GM21381 (cell line): ENCODE results near the gene DAAM2.

ENCODE experiments used
- ATAC-seq: cut with Tn5 transposase; IDR thresholded peaks from one replicate; pipeline ENCODE4 v1.9.1; 2021; ENCODE audit warnings: mild to moderate bottlenecking, moderate library complexity; ENCODE audit not compliant: unreplicated experiment

DAAM2 gene

GRCh38 chr6:39843305-39844020 is 51.3 kb downstream of the DAAM2 start:
- no peak for ATAC-seq

GRCh38 chr6:39844866-39845265 is 52.7 kb downstream of the DAAM2 start:
- no peak for ATAC-seq

DNA sequence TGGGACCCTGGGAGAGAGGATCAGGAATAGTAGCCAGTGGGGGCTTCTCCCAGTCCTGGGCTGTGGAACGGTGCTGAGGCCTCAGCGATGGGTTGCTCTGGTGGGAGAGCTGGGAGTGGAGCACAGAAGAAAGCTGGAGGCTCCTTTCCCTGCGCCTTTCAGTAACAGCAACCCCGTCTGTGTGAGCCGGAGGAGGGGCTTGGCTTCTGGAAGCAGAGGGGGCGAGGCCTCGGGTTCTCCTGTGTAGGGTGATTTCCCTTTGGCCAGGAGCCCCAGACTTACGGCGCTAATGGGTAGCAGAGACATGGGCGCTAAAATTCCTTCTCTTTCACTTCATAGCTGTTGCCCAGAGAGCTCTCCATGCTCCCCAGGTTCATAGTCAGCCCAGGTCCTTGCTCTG is 55.0 kb downstream of the DAAM2 start:
- ATAC-seq: no peak

GRCh38 chr6:39848171-39848570 is 56.0 kb downstream of the DAAM2 start:
- ATAC-seq: no peak

GRCh38 chr6:39849228-39849627 is 57.1 kb downstream of the DAAM2 start:
- no peak for ATAC-seq

DNA sequence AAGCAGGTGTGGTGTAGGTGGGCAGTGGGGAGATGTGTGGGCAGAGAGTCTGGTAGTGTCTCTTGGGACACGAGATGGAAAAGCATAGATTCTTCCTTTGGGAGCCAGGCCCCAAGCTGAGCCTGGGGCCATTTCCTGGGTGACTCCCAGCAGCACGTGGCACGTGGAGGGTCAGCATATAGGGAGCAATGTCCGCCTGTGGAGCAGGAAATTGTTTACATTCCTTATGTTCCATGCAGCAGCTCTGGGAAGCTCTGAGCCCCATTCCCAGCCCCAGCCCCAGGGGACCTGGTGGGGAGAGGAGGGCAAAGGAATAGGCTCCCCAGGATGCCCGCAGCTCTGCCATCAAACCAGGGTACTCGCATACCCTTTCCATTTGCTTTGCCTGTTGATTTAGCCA is 57.6 kb downstream of the DAAM2 start:
- no peak for ATAC-seq

DNA sequence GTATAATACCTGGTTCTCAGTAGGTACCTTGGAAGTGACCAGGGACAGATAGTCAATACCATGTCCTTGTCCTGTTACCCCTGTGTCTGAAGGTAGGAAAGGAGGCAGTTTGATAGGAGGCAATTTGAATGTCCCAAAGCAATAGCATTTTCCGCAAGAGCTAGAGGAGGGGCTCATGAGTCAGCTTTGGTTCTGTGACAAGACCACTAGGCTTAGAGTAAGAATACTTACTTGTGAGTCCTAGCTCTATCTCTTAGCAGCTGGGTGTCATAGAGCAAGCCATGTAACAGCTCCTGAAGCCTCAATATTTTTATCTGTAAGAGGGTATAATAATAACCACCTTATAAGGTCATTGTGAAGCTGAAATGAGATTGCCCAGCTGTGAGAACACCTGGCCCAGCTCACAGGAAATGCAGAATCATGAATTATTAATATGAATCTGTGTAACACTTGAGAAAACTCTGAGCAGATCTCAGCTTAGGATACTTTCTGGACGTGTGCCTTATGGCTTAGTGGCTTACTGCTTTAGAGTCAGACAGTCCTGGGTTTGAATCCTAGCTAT is 58.6 kb downstream of the DAAM2 start:
- ATAC-seq: no peak

GRCh38 chr6:39851331-39851730 is 59.2 kb downstream of the DAAM2 start:
- ATAC-seq: no peak

- ATAC-seq: no peak
These were observed 60.1 kb downstream of the DAAM2 start for GRCh38 chr6:39852324-39852723.

DNA sequence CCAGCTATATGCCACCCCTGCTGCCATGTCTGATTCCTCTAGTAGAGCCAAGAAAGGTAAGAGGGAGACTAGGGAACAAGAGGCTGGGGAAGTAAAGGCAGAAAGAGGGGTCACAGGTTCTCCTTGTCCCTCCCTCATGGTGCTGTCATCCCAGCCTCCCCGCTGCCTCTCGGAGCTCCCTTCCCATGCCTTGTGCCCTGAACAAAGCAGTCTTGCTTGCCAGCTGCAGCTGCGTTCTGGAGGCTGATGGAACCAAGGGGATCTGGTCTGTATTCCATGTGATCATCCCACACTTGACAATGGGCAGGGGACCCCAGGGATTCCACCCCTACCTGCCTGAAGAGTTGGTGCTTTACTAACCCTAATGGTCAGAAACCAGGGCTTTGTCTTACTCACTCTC is 61.4 kb downstream of the DAAM2 start:
- ATAC-seq: no peak

GRCh38 chr6:39855356-39855995 is 63.3 kb downstream of the DAAM2 start:
- ATAC-seq: no peak

- no peak for ATAC-seq
These were observed 66.8 kb downstream of the DAAM2 start for GRCh38 chr6:39859025-39859424.

DNA sequence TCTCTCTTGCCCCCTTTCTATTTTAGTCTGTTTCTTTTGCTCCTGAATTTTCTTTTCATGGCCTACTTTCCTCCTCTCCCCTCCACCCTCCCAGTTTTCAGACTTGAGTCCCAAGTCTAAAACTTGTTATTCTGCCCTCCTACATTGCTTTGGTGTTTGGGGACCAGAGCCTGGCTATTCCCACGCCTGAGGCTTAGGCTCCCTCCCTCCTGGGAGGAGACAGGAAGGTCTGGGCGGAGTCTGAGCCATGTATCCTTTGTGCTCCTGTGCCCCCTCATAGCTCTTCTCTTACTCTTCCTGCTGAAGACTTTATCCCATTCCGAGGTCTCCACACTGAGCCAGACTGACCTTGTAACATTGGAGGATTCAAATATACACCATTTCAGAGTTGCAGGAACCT is 69.5 kb downstream of the DAAM2 start:
- no peak for ATAC-seq

GRCh38 chr6:39865011-39865888 is 73.1 kb downstream of the DAAM2 start:
- ATAC-seq: no peak

DNA sequence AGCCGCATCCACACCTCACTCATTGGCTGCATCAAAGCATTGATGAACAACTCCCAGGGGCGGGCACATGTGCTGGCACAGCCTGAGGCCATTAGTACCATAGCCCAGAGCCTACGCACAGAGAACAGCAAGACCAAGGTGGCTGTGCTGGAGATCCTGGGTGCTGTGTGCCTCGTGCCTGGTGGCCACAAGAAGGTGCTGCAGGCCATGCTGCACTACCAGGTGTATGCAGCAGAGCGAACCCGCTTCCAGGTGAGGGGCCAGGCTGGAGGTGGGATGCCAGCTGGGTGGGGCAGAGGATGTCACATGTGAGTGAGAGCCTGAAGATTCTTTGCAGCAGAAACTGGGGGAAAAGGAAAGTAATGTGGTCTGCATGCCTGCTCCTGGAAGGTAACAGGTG is 75.4 kb downstream of the DAAM2 start:
- ATAC-seq: no peak

GRCh38 chr6:39870950-39871349 is 78.8 kb downstream of the DAAM2 start:
- no peak for ATAC-seq

DNA sequence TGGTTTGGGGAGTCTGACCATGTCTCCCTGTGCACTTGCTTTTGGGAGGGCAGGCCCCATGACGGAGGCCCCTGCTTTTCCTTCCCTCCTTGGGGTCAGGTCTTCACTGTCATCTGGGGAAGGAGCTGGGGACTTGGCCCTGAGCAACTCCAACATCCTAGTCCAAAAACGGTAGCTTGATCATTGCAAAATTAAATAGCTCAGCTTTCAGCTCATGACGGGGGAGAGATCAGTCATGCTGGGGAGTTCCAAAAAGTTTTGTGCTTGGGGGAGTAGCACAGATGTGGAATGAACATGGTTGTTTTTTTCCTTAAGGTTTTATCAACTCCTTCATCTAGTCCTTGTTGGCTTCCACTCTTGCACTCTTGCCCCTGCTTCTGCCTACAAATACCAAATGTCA is 81.3 kb downstream of the DAAM2 start:
- ATAC-seq: no peak

GRCh38 chr6:39876111-39876510 is 83.9 kb downstream of the DAAM2 start:
- no peak for ATAC-seq

GRCh38 chr6:39876826-39877225 is 84.7 kb downstream of the DAAM2 start:
- ATAC-seq: no peak

DNA sequence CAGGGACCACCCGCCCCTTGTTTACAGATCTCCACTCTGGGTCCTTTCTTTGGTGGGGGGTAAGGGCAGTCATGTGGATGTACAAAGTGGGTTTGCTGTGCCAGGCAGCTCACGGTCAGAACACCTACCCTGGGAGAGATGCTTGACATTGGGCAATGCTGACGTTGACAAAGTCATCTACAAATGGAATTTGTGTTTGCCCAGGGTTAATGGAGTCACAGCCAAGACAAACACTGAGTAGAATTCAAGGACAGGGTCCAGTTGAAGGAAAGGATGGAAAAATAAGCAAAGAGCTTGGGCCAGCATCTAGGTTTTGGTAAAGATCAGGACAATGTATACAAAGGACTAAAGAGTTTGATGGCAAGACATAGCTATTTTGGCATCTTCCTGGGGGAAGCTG is 87.4 kb downstream of the DAAM2 start:
- ATAC-seq: no peak

GRCh38 chr6:39880594-39880993 is 88.4 kb downstream of the DAAM2 start:
- no peak for ATAC-seq
